Measurements from ENCODE around the gene CD248. TPM values are rescaled to one million over a fixed set of nuclear protein-coding genes. Genes with fewer than 3 reads are reported as not detected.

Gene CD248
- total RNA-seq, 1 donor from 2014 or later = 20.7 TPM

- no peak for DNase-seq (ENCODE audit: low spot score)
Measured at GRCh38 chr11:66289548-66290329, 27.1 kb downstream of the CD248 start.

DNA sequence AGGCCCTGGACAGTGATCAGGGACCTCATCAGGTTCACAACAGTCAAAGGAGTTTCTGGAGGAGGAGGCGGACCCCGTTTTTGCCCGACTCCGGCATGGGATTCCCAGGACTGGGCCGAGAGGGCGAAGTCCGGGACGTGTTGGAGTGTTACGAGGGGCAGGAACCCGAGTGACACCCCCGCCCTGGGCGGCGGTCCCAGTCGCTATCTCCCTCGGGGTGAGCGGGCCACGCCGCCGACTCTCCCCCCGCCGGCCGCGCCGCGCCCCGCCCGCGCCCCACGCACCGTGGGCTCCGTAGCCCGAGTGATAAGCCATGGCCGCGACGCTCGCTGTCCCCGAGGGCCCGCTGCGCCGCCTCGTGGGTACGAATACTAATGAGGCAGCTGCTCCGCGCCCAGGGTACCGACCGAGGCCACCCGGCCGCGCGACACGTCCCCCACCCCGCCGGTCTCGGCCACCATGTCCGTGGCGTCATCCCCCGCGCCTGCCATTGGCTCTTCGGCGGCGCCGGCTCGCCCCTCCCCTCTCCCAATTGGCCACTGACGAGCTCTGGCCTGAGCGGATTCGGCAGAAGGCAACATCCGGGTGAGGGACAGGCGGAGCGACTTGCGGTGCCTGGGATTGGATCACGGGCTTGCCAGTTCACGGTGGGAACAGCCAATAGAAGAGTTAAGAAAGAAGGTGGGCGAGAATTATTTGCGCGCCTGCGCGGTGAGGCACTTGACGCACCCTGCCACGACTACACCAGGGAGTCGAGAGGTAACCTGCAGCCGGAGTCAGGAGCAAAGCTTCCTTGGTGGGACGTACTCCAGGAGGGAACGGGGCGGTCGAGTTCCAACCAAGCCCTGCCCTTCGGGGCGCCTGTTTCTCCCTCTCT is 27.9 kb downstream of the CD248 start, which contains the start of gene YIF1A:
YIF1A (minus strand) TSS at position 473 of the 877 bp plus-strand sequence; CDS start at position 315, 158 bp downstream.
- peak; percentile 100 for DNase-seq (ENCODE audit: low spot score)

- no peak for DNase-seq (ENCODE audit: low spot score)
Measured at GRCh38 chr11:66287889-66288670, 28.8 kb downstream of the CD248 start.

- no peak for DNase-seq (ENCODE audit: low spot score)
Measured at GRCh38 chr11:66287211-66287888, 29.5 kb downstream of the CD248 start.

DNA sequence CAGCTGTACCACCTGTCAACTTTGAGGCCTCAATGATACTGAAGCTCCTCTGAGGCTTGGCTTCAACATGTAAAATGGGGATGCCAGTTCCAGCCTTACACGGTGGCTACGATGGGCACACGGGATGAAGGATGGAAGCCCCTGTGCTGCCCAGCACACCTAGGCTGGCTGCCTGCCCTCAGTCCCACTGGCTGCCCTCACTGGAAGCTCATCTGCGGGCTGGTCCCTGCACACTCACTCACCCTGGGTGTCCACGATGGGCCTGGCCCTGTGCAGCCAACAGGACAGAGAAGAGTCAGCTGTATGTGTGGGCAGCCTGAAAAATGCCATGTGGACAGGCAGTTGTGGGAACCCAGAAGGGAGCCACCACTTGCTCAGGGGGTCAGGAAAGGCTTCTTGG is 30.1 kb downstream of the CD248 start:
- no peak for DNase-seq (ENCODE audit: low spot score)

- DNase-seq (ENCODE audit: low spot score) = no peak
Measured at GRCh38 chr11:66285250-66285947, 31.4 kb downstream of the CD248 start.

- no peak for DNase-seq (ENCODE audit: low spot score)
Measured at GRCh38 chr11:66284526-66285078, 32.2 kb downstream of the CD248 start.

GRCh38 chr11:66283461-66284105 is 33.3 kb downstream of the CD248 start:
- DNase-seq (ENCODE audit: low spot score) = no peak

DNA sequence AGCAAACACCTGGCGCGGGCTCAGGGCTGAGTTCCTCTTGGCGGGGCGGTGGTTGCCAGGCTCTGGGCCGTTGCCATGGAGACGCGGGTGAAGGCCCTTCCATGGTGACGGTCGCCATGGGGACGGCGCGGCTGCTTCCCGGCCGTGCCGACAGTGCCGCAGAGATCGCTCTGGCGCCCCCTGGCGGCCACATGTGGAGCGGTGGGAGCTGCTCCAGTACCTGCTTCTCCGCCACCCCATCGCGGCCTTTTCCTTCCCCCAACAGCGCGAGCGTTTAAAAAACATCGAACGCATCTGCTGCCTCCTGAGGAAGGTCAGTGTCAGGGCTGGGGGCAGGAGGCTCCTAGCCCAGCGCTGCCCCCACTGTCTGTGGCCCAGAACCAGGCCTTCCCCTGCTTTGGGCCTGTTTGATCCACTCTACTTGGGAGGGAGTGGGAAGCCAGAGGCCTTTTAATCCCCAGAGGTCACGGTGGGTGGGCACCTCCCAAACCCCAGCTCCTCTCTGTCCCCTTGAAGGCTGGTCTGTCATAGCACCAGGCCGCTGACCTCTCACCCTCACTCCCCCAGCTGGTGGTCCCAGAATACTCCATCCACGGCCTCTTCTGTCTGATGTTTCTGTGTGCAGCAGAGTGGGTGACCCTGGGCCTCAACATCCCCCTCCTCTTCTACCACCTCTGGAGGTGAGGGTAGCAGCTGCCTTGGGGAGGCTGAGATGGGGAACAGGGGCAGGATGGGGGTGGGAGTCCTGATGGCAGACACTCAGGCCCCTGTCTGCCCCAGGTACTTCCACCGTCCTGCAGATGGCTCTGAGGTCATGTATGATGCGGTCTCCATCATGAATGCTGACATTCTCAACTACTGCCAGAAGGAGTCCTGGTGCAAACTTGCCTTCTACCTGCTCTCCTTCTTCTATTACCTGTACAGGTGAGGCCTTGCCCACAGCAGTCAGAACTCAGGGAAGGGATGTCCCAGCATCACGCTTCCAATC is 34.1 kb downstream of the CD248 start:
- DNase-seq (ENCODE audit: low spot score) = peak; percentile 98

- no peak for DNase-seq (ENCODE audit: low spot score)
Measured at GRCh38 chr11:66281776-66282467, 34.9 kb downstream of the CD248 start.

GRCh38 chr11:66281001-66281400 is 35.8 kb downstream of the CD248 start:
- DNase-seq (ENCODE audit: low spot score) = no peak

GRCh38 chr11:66280428-66280827 is 36.4 kb downstream of the CD248 start:
- DNase-seq (ENCODE audit: low spot score) = no peak

- DNase-seq (ENCODE audit: low spot score) = no peak
Measured at GRCh38 chr11:66279092-66279734, 37.6 kb downstream of the CD248 start.

GRCh38 chr11:66278363-66279091 is 38.3 kb downstream of the CD248 start:
- DNase-seq (ENCODE audit: low spot score) = no peak

DNA sequence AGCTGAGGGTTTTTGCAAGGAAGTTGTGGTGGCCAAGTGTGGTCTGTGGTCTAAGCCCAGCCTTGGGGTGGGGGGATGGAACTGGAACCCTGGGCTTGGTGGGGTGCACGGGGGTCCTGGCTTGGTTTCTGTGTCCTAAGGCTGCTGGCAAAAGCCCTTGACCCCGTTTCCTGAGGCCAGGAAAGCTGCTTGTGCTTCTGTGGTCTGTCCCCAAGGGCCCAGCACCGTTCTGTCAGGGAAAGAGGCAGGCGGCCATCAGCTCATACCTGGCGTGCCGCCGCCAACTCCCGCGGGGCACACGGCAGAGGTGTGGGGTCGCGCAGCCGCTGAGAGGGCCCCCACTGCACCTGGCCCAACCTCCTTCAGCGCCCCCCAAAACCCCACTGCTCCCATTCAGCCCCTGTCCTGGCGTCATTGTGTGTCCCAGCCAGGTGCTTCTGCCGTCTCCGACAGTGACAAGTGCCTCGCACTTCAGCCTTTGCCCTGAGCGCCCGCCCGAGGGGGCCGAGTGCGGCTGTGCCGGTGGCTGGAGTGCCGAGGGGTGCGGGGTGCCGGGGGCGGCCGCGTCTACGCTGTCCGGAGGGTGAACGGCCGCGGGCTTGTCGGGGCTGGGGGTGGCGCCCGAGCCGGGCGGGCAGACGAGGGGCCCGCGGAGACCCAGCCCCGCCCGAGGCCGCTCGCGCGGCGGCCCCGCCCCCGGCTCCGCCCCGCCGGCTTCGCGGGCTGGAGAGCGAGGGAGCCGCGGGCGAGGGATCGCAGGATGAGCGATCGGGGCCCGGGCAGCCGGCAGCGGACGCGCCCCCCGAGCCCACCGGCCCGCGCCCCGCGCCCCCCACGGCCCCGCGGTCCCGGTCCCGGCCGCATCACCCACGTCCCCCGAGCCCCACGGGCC is 39.1 kb downstream of the CD248 start, which contains the start of gene CNIH2:
CNIH2 (plus strand) TSS at position 705 of the 892 bp plus-strand sequence. CDS start 282 bp downstream, outside the sequence.
- DNase-seq (ENCODE audit: low spot score) = peak; percentile 45
